NCI-H1092 treated with DMSO at 0.1 percent for 48 hours (cell line): ENCODE data around the gene ANKLE1.

Source experiments
- DNase-seq: peaks from one replicate; lab custom pipeline; 2025; lab: John Stamatoyannopoulos, UW

The ANKLE1 gene

GRCh38 chr19:17281391-17282304 is at the start of gene ANKLE1:
ANKLE1 (plus strand) TSS chr19:17281901; CDS start chr19:17281921, 20 bp downstream.
- peak; percentile 4 for DNase-seq

- DNase-seq: no peak
These were observed 49.4 kb upstream of the ANKLE1 start for GRCh38 chr19:17232258-17232657.

- peak; percentile 26 for DNase-seq
These were observed 46.8 kb upstream of the ANKLE1 start for GRCh38 chr19:17234911-17235299.

GRCh38 chr19:17235300-17235970 is 46.3 kb upstream of the ANKLE1 start:
- peak; percentile 67 for DNase-seq

GRCh38 chr19:17235971-17236777 is 45.5 kb upstream of the ANKLE1 start:
- DNase-seq: peak; percentile 53

GRCh38 chr19:17236811-17237543 is 44.7 kb upstream of the ANKLE1 start:
- no peak for DNase-seq

- no peak for DNase-seq
These were observed 43.7 kb upstream of the ANKLE1 start for GRCh38 chr19:17237747-17238706.

- no peak for DNase-seq
These were observed 41.5 kb upstream of the ANKLE1 start for GRCh38 chr19:17240062-17240752.

GRCh38 chr19:17240826-17241399 is 40.8 kb upstream of the ANKLE1 start:
- no peak for DNase-seq

- DNase-seq: no peak
These were observed 39.1 kb upstream of the ANKLE1 start for GRCh38 chr19:17242431-17243208.

- DNase-seq: no peak
These were observed 38.4 kb upstream of the ANKLE1 start for GRCh38 chr19:17243211-17243829.

GRCh38 chr19:17243830-17244617 is 37.7 kb upstream of the ANKLE1 start:
- no peak for DNase-seq

GRCh38 chr19:17244618-17245534 is 36.8 kb upstream of the ANKLE1 start:
- DNase-seq: no peak

GRCh38 chr19:17245535-17245984 is 36.1 kb upstream of the ANKLE1 start, which contains the start of gene NR2F6:
NR2F6 (minus strand) TSS chr19:17245919; CDS start chr19:17245220, 699 bp downstream.
- no peak for DNase-seq

- peak; percentile 64 for DNase-seq
These were observed 34.8 kb upstream of the ANKLE1 start for GRCh38 chr19:17246681-17247425.
